GM23248 (cell line): Measurements from ENCODE around the gene CLEC16A.

Experiments used
- EZH2 ChIP-seq: fragments of 200-600 bp; sonication (generic); IDR thresholded peaks from 2 replicates; pipeline ENCODE4 v1.6.1; 2018; ENCODE audit warnings: antibody characterized with exemption, mild to moderate bottlenecking; ENCODE audit not compliant: insufficient read depth, poor library complexity, severe bottlenecking
- EZH2phosphoT487 ChIP-seq: fragments of 200-600 bp; sonication (generic); IDR thresholded peaks from 2 replicates; pipeline ENCODE4 v1.6.1; 2018; ENCODE audit warnings: antibody characterized with exemption, moderate library complexity, mild to moderate bottlenecking, low read depth; ENCODE audit not compliant: insufficient read depth

GRCh38 chr16:11205754-11206581 is 261.6 kb downstream of the CLEC16A start:
- no peak for TF ChIP-seq EZH2phosphoT487
- no peak for TF ChIP-seq EZH2
